K562 (cell line): Measurements from ENCODE around the gene ELF3. TPM values are rescaled to one million over a fixed set of nuclear protein-coding genes. Genes with fewer than 3 reads are reported as not detected.

ENCODE experiments used
- ATAC-seq: fragments of 200-7000 bp; cut with Tn5 transposase; 3 replicates; pipeline ENCODE4 v1.9.1; 2020; ENCODE audit warnings: moderate library complexity
- BruUV-seq: library from RNA; stranded (reverse); fragments of 400-500 nt; replicated peaks from 2 replicates; lab custom pipeline; 2021; lab: Mats Ljungman, UMichigan
- CTCF ChIA-PET: fragments of 300-600 bp; formaldehyde crosslinking; extraction: SDS; loops from one replicate; lab custom pipeline; 2021; ENCODE audit warnings: low intra/inter-chr PET ratio; lab: Yijun Ruan, JAX
- POLR2A ChIA-PET: fragments of 300-600, 350-650 bp; sonication (Branson Sonifier 250); formaldehyde crosslinking; extraction: SDS; loops from one replicate; lab custom pipeline; 2021; ENCODE audit warnings: antibody characterized with exemption, inconsistent platforms; lab: Yijun Ruan, JAX
- DNase-seq, 4 experiments: peaks; one replicate each; pipeline versions ENCODE4 v3.0.0 to v3.0.0-alpha.2; 2011 to 2018; ENCODE audit warnings: low spot score in 3 of 4, mixed read lengths in 3 of 4; ENCODE audit errors: extremely low read depth in 1 of 4
- FAIRE-seq: peaks from 2 replicates; lab custom pipeline; 2011; peaks lifted over from hg19 to GRCh38; lab: Jason Lieb, UNC
- H2AFZ ChIP-seq: 2 replicates; pipeline ENCODE4 v1.6.0; 2011; ENCODE audit warnings: low read depth, low read length, control low read depth, inconsistent platforms
- H3K27ac ChIP-seq: fragments of 200-600 bp; 3 replicates; pipeline ENCODE4 v1.8.0; 2011; ENCODE audit warnings: low read depth, mild to moderate bottlenecking, control low read depth, inconsistent platforms, low read length, moderate library complexity, mixed read lengths; ENCODE audit errors: extremely low read depth
- H3K27me3 ChIP-seq, 2 experiments: fragments of 300-600 bp in 1 of 2; 2 replicates in 1 of 2; 3 replicates in 1 of 2; pipeline versions ENCODE4 v1.6.0 to v1.8.0; 2011; ENCODE audit warnings: inconsistent platforms in 2 of 2, low read length in 2 of 2, mild to moderate bottlenecking in 1 of 2, mixed read lengths in 1 of 2, moderate library complexity in 1 of 2; ENCODE audit not compliant: control insufficient read depth in 2 of 2, insufficient read depth in 2 of 2
- H3K36me3 ChIP-seq: fragments of 300-600 bp; 3 replicates; pipeline ENCODE4 v1.8.0; 2011; ENCODE audit warnings: mild to moderate bottlenecking, low read length, inconsistent platforms; ENCODE audit not compliant: control insufficient read depth, insufficient read depth
- H3K4me1 ChIP-seq, 2 experiments: fragments of 200-600 bp in 1 of 2; replicated peaks in 1 of 2; 2 replicates in 1 of 2; 3 replicates in 1 of 2; pipeline versions ENCODE4 v1.5.1 to v1.8.0; 2011; ENCODE audit warnings: inconsistent platforms in 2 of 2, low read length in 2 of 2, mild to moderate bottlenecking in 1 of 2, mixed read lengths in 1 of 2, moderate library complexity in 1 of 2; ENCODE audit not compliant: control insufficient read depth in 2 of 2, insufficient read depth in 2 of 2
- H3K4me2 ChIP-seq: 2 replicates; pipeline ENCODE4 v1.6.1; 2011; ENCODE audit warnings: low read length, control low read depth, inconsistent platforms, mixed read lengths; ENCODE audit not compliant: insufficient read depth
- H3K4me3 ChIP-seq: fragments of 200-600 bp; sonication (generic), shearing (Covaris generic); 2 replicates; pipeline ENCODE4 v1.5.1; 2016; ENCODE audit warnings: control low read depth, inconsistent platforms
- H3K79me2 ChIP-seq: fragments of 200-600 bp; 3 replicates; pipeline ENCODE4 v1.8.0; 2011; ENCODE audit warnings: low read length, inconsistent platforms; ENCODE audit not compliant: control insufficient read depth, insufficient read depth
- H3K9ac ChIP-seq, 2 experiments: 2 replicates each; pipeline versions ENCODE4 v1.6.0 to v1.6.1; 2011; ENCODE audit warnings: low read depth in 2 of 2, low read length in 2 of 2, control low read depth in 1 of 2, inconsistent platforms in 1 of 2, mild to moderate bottlenecking in 1 of 2, mixed read lengths in 1 of 2; ENCODE audit not compliant: insufficient read depth in 1 of 2
- H3K9me1 ChIP-seq: one replicate; pipeline ENCODE4 v1.6.0; 2011; ENCODE audit warnings: inconsistent platforms, mild to moderate bottlenecking, low read length, moderate library complexity; ENCODE audit not compliant: control insufficient read depth, insufficient read depth
- H3K9me3 ChIP-seq: replicated peaks from 2 replicates; pipeline ENCODE4 v1.5.1; 2011; ENCODE audit warnings: low read depth, low read length, inconsistent platforms; ENCODE audit not compliant: control insufficient read depth, insufficient read depth
- H4K20me1 ChIP-seq: replicated peaks from 2 replicates; pipeline ENCODE4 v1.6.1; 2011; ENCODE audit warnings: low read length, inconsistent platforms, mixed read lengths; ENCODE audit not compliant: control insufficient read depth, insufficient read depth
- EP300 ChIP-seq: IDR thresholded peaks from 2 replicates; pipeline ENCODE4 v1.6.1; 2012; ENCODE audit warnings: low read length, improper control_type of control experiment
- FOSL1 ChIP-seq: fragments of 200-800 bp; sonication (Bioruptor generic); conservative IDR thresholded peaks from 2 replicates; pipeline ENCODE4 v1.6.1; 2016; ENCODE audit warnings: missing genetic modification characterization, missing compliant biosample characterization
- HMG20A ChIP-seq: fragments of 450-650 bp; formaldehyde crosslinking; conservative IDR thresholded peaks from 2 replicates; pipeline ENCODE4 v1.4.0; 2020; ENCODE audit warnings: mild to moderate bottlenecking, mixed read lengths
- ILF3 ChIP-seq: fragments of 450-650 bp; IDR thresholded peaks from 2 replicates; pipeline ENCODE4 v1.6.1; 2018; ENCODE audit warnings: antibody characterized with exemption, mild to moderate bottlenecking, moderate library complexity, borderline replicate concordance
- NR2C1 ChIP-seq, 2 experiments: fragments of 450-650 bp; IDR thresholded peaks; 2 replicates each; pipeline ENCODE4 v1.6.1; 2017; ENCODE audit warnings: mild to moderate bottlenecking in 2 of 2, antibody characterized with exemption in 1 of 2, inconsistent platforms in 1 of 2, missing compliant biosample characterization in 1 of 2, missing genetic modification characterization in 1 of 2
- NR2C2 ChIP-seq, 2 experiments: fragments of 200-800 bp in 1 of 2; sonication (Bioruptor generic) in 1 of 2; sonication (generic) in 1 of 2; formaldehyde crosslinking in 1 of 2; IDR thresholded peaks; 2 replicates each; pipeline versions ENCODE4 v1.6.1 to v1.8.0; 2016 to 2022; ENCODE audit warnings: mild to moderate bottlenecking in 1 of 2, missing compliant biosample characterization in 1 of 2, missing genetic modification characterization in 1 of 2, missing genetic modification reagents in 1 of 2
- NRF1 ChIP-seq, 2 experiments: fragments of 450-650 bp; IDR thresholded peaks in 1 of 2; conservative IDR thresholded peaks in 1 of 2; 2 replicates each; pipeline ENCODE4 v1.6.1; 2014; ENCODE audit warnings: mild to moderate bottlenecking in 2 of 2
- TAF1 ChIP-seq: IDR thresholded peaks from 2 replicates; pipeline ENCODE4 v1.6.1; 2011; ENCODE audit warnings: mild to moderate bottlenecking, low read length, moderate library complexity; ENCODE audit not compliant: insufficient read depth, control insufficient read depth, severe bottlenecking; ENCODE audit errors: extremely low read depth
- ZSCAN29 ChIP-seq: fragments of 450-650 bp; IDR thresholded peaks from 2 replicates; pipeline ENCODE4 v1.6.1; 2017
- WGBS: fragments of 100-300 bp; shearing (Covaris generic); methylation state at CpG from one replicate; pipeline ENCODE4 v1.1.6; 2016; ENCODE audit warnings: low coverage, mixed read lengths; ENCODE audit not compliant: insufficient coverage; ENCODE audit errors: missing lambda C conversion rate; 5-methylcytosine and 5-hydroxymethylcytosine counted together
- in situ Hi-C: fragments of 300-500 bp; cut with MboI; formaldehyde crosslinking; loops from 4 replicates; pipeline ENCODE4 v1.15.0; 2018; ENCODE audit warnings: inconsistent platforms, mixed read lengths
- intact Hi-C: fragments of 100-400 bp; cut with micrococcal nuclease; formaldehyde crosslinking; loops from 2 replicates; pipeline ENCODE4 v1.14.2; 2022
- polyA plus RNA-seq, 8 experiments: library from polyadenylated mRNA; depleted of rRNA in 4 of 8; stranded (reverse) in 5 of 8; unstranded in 3 of 8; fragments of >200 nt; fragmentation: Nextera tagmentation in 2 of 8; fragmentation: Illumina TruSeq in 1 of 8; extraction: Ambion mirVana in 2 of 8; extraction: Trizol in 1 of 8; gene quantifications; 2 replicates each; pipeline versions ENCODE4 v1.2.1 to v1.2.3, GENCODE V29; 2011 to 2014; ENCODE audit warnings: inconsistent platforms in 1 of 8, missing spikeins in 1 of 8
- total RNA-seq, 7 experiments: library from RNA; depleted of rRNA in 6 of 7; stranded (reverse); fragments of >200 nt in 6 of 7; fragmentation: Illumina TruSeq in 2 of 7; extraction: Trizol in 2 of 7; gene quantifications; 2 replicates each; pipeline versions ENCODE4 v1.2.1 to v1.2.3, GENCODE V29; 2011 to 2021; ENCODE audit warnings: low replicate concordance in 1 of 7
- TF ChIP-seq, protein P1 (sequence below): sonication (generic); formaldehyde crosslinking; IDR thresholded peaks from 2 replicates; pipeline ENCODE4 v1.8.1; 2022; ENCODE audit warnings: missing genetic modification reagents
- TF ChIP-seq, protein P2 (sequence below): fragments of 450-650 bp; formaldehyde crosslinking; conservative IDR thresholded peaks from 2 replicates; pipeline ENCODE4 v1.4.0; 2022; ENCODE audit warnings: mild to moderate bottlenecking, missing genetic modification characterization

Gene ELF3
- total and polyA plus RNA-seq, 9 of the 15 experiments (the other 6 are each of a cell fraction or from before 2014, with no cell fraction given): 0.03 to 1.2 (median 0.07) TPM; not detected in 4

DNA sequence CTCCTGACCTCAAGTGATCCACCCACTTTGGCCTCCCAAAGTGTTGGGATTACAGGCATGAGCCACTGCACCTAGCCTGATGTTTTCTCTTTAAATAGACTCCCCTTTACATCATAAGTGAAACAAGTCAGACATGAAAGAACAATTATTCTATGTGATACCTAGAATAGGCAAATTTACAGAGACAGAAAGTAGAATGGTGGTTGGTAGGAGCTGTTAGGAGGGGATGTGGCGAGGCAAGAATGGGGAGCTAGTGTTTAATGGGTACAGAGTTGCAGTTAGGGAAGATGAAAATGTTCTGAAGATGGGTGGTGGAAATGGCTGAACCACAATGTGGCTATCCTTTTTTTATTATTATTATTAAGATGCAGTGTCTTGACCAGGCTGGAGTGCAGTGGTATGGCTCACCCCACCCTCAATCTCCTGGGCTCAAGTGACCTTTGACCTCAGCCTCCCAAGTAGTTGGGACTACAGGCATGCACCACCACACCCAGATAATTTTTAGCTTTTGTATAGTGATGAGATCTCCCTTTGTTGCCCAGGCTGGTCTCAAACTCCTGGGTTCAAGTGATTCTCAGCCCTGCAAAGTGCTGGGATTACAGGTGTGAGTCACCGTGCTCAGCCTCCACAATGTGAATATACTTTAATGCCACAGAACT, 28.4 kb downstream of the ELF3 start:
- 60% methylated on average over 2 of the region's 2 CpGs for WGBS
- peak in 1 of 4 experiments; percentile 2 for DNase-seq
- Histone ChIP-seq H3K9me3 (no peaks in the 10 kb centered on the region), H2AFZ (no peak overlapping the region), H3K36me3 (no peaks in the 10 kb centered on the region), H3K4me3 (no peak overlapping the region), H4K20me1 (0 out of 2 replicates have a peak, but pooled peaks cover 3% of the 10 kb centered on the region), H3K9me1 (no peaks in the 10 kb centered on the region), H3K27ac (no peak overlapping the region), H3K4me1 (peaks cover 6 to 9% of the 10 kb centered on the region in 2 experiments; a peak in 4 of 5 replicates), H3K79me2 (no peaks in the 10 kb centered on the region), H3K4me2 (no peak overlapping the region), H3K27me3 (peaks cover 11 to 13% of the 10 kb centered on the region in 2 experiments; a peak in 4 of 5 replicates), H3K9ac (no peak overlapping the region)
- FAIRE-seq: no peak
- ATAC-seq: no peak
- in situ Hi-C loops: no loop called here
- TF ChIP-seq ZSCAN29 (no peak), NR2C1 (IDR thresholded peaks at IDR 0.05) (peak; percentile 81), NR2C1 (tag; IDR thresholded peaks at IDR 0.05) (peak; percentile 74), NR2C2 (CRISPR knock-in tag; IDR thresholded peaks at IDR 0.05) (no peak), NR2C2 (tag; IDR thresholded peaks at IDR 0.05) (peak; percentile 54; the same call in 1 of the 2 replicates)
- no TSS peak for BruUV-seq
- POLR2A ChIA-PET: interaction anchor here (1.1 to 1.9 kb wide), 2 partner anchors 9 to 17 kb away, joined by 5 to 8 read pairs; no protein-coding TSS in a partner anchor
- CTCF ChIA-PET: no interaction called here
- intact Hi-C loops: no loop called here

DNA sequence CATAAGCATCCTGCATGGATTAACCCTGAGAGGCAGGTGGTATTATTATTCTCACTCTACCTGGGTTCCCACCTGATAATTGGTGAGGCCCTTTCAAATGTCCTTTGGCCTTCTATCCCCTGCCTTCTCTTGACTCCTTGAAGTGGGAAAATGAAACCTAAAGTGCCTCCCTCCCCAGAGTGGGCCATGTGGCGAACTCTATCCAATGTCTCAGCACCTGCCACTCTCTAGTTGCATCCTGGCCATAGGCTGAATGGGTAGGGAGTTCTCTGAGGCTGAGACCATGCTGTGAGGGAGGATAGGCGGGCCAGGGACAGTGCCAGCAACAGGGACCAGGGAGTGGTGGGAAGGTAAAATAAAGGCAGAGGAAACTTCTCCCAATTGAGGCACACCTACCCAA, 35.3 kb downstream of the ELF3 start:
- Histone ChIP-seq H3K79me2 (no peaks in the 10 kb centered on the region), H4K20me1 (no peaks in the 10 kb centered on the region), H3K4me2 (no peak overlapping the region), H3K27me3 (peaks cover 9 to 45% of the 10 kb centered on the region in 2 experiments; a peak in 4 of 5 replicates), H3K9me3 (peaks cover 3% of the 10 kb centered on the region; the same call in 1 of the 2 replicates), H3K9ac (no peak overlapping the region), H3K9me1 (no peaks in the 10 kb centered on the region), H3K4me3 (no peak overlapping the region), H3K27ac (no peak overlapping the region), H2AFZ (no peak overlapping the region), H3K36me3 (no peaks in the 10 kb centered on the region), H3K4me1 (no peaks in the 10 kb centered on the region; a peak in 2 of 5 replicates)
- in situ Hi-C loops: no loop called here
- POLR2A ChIA-PET: interaction anchor here (0.9 kb wide), 1 partner anchor 18 kb away, joined by 3 read pairs; no protein-coding TSS in a partner anchor
- ATAC-seq (no peak), FAIRE-seq (no peak), DNase-seq (peak in 1 of 4 experiments; percentile 8)
- 3% methylated on average over 2 of the region's 2 CpGs for WGBS
- CTCF ChIA-PET: no interaction called here
- intact Hi-C loops: no loop called here
- no TSS peak for BruUV-seq
- TF ChIP-seq, protein P1, sequence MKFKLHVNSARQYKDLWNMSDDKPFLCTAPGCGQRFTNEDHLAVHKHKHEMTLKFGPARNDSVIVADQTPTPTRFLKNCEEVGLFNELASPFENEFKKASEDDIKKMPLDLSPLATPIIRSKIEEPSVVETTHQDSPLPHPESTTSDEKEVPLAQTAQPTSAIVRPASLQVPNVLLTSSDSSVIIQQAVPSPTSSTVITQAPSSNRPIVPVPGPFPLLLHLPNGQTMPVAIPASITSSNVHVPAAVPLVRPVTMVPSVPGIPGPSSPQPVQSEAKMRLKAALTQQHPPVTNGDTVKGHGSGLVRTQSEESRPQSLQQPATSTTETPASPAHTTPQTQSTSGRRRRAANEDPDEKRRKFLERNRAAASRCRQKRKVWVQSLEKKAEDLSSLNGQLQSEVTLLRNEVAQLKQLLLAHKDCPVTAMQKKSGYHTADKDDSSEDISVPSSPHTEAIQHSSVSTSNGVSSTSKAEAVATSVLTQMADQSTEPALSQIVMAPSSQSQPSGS: no peak
- TF ChIP-seq TAF1: no peak
- TF ChIP-seq, protein P2, sequence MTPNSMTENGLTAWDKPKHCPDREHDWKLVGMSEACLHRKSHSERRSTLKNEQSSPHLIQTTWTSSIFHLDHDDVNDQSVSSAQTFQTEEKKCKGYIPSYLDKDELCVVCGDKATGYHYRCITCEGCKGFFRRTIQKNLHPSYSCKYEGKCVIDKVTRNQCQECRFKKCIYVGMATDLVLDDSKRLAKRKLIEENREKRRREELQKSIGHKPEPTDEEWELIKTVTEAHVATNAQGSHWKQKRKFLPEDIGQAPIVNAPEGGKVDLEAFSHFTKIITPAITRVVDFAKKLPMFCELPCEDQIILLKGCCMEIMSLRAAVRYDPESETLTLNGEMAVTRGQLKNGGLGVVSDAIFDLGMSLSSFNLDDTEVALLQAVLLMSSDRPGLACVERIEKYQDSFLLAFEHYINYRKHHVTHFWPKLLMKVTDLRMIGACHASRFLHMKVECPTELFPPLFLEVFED (CRISPR knock-in tag): no peak
- no peak for TF ChIP-seq EP300
- no peak for TF ChIP-seq ILF3
- TF ChIP-seq NRF1 (conservative IDR thresholded peaks at IDR 0.05 in 1 of 2, IDR thresholded peaks at IDR 0.05 in 1 of 2): no peak
- no peak for TF ChIP-seq FOSL1 (tag)
- no peak for TF ChIP-seq HMG20A (CRISPR knock-in tag)
- no peak for TF ChIP-seq NR2C2 (CRISPR knock-in tag; IDR thresholded peaks at IDR 0.05)
- TF ChIP-seq NR2C2 (tag; IDR thresholded peaks at IDR 0.05): no peak
